Astrocyte (in vitro differentiated cells and primary cell): ENCODE measurements around the gene PPM1L. TPM values are rescaled to one million over a fixed set of nuclear protein-coding genes. Genes with fewer than 3 reads are reported as not detected.

Experiments used
- DNase-seq: peaks from one replicate; pipeline ENCODE4 v3.0.0-alpha.2; 2010; ENCODE audit warnings: low read depth
- FAIRE-seq: peaks from 2 replicates; lab custom pipeline; 2011; peaks lifted over from hg19 to GRCh38; lab: Jason Lieb, UNC
- H2AFZ ChIP-seq: 2 replicates; pipeline ENCODE4 v1.6.0; 2012; ENCODE audit warnings: low read depth, low read length, inconsistent platforms
- H3K27ac ChIP-seq: 2 replicates; pipeline ENCODE4 v1.5.1; 2011; ENCODE audit warnings: low read depth, low read length, inconsistent platforms
- H3K27me3 ChIP-seq: 2 replicates; pipeline ENCODE4 v1.6.0; 2011; ENCODE audit warnings: low read length, inconsistent platforms; ENCODE audit not compliant: insufficient read depth
- H3K36me3 ChIP-seq: 2 replicates; pipeline ENCODE4 v1.5.1; 2011; ENCODE audit warnings: low read length, inconsistent platforms; ENCODE audit not compliant: insufficient read depth
- H3K4me1 ChIP-seq: 2 replicates; pipeline ENCODE4 v1.5.1; 2011; ENCODE audit warnings: low read length, inconsistent platforms; ENCODE audit not compliant: insufficient read depth
- H3K4me2 ChIP-seq: 2 replicates; pipeline ENCODE4 v1.6.0; 2012; ENCODE audit warnings: low read length, inconsistent platforms
- H3K4me3 ChIP-seq: 2 replicates; pipeline ENCODE4 v1.5.1; 2011; ENCODE audit warnings: low read depth, mild to moderate bottlenecking, low read length, inconsistent platforms; ENCODE audit not compliant: insufficient read depth
- H3K79me2 ChIP-seq: 2 replicates; pipeline ENCODE4 v1.6.0; 2012; ENCODE audit warnings: mild to moderate bottlenecking, low read length, inconsistent platforms; ENCODE audit not compliant: insufficient read depth
- H3K9ac ChIP-seq: 2 replicates; pipeline ENCODE4 v1.6.0; 2012; ENCODE audit warnings: mild to moderate bottlenecking, low read length, inconsistent platforms
- H3K9me3 ChIP-seq: 2 replicates; pipeline ENCODE4 v1.5.1; 2012; ENCODE audit warnings: low read depth, mild to moderate bottlenecking, low read length, inconsistent platforms; ENCODE audit not compliant: insufficient read depth
- H4K20me1 ChIP-seq: 2 replicates; pipeline ENCODE4 v1.6.0; 2012; ENCODE audit warnings: low read length, inconsistent platforms; ENCODE audit not compliant: insufficient read depth
- H3K27ac Mint-ChIP-seq: one replicate; pipeline ENCODE4 v1.8.0; 2021; ENCODE audit warnings: mild to moderate bottlenecking, mixed read lengths; ENCODE audit not compliant: unreplicated experiment
- H3K27me3 Mint-ChIP-seq: one replicate; pipeline ENCODE4 v1.8.0; 2021; ENCODE audit warnings: low read depth, mixed read lengths; ENCODE audit not compliant: unreplicated experiment
- H3K36me3 Mint-ChIP-seq: one replicate; pipeline ENCODE4 v1.8.0; 2021; ENCODE audit warnings: low read depth, mixed read lengths; ENCODE audit not compliant: unreplicated experiment
- H3K4me1 Mint-ChIP-seq: one replicate; pipeline ENCODE4 v1.8.0; 2021; ENCODE audit warnings: low read depth, mixed read lengths; ENCODE audit not compliant: unreplicated experiment
- H3K4me3 Mint-ChIP-seq: one replicate; pipeline ENCODE4 v1.8.0; 2021; ENCODE audit warnings: mild to moderate bottlenecking, moderate library complexity, mixed read lengths; ENCODE audit not compliant: unreplicated experiment
- H3K9me3 Mint-ChIP-seq: one replicate; pipeline ENCODE4 v1.8.0; 2021; ENCODE audit warnings: mild to moderate bottlenecking, mixed read lengths; ENCODE audit not compliant: unreplicated experiment
- CTCF ChIP-seq: IDR thresholded peaks from 2 replicates; pipeline ENCODE4 v1.5.1; 2011; ENCODE audit warnings: low read depth, mild to moderate bottlenecking, inconsistent platforms, low read length, moderate library complexity; ENCODE audit not compliant: insufficient read depth
- EZH2 ChIP-seq: IDR thresholded peaks from 2 replicates; pipeline ENCODE4 v1.6.1; 2012; ENCODE audit warnings: mild to moderate bottlenecking, low read length, inconsistent platforms; ENCODE audit not compliant: insufficient read depth
- total RNA-seq: library from RNA; stranded (reverse); gene quantifications from 2 replicates; pipeline ENCODE4 v1.2.1, GENCODE V29; 2021

Gene PPM1L
- total RNA-seq, 1 donor from 2014 or later: 6.3 TPM

- no peaks in the 10 kb centered on the region for H3K27me3 Mint-ChIP-seq
- H3K9ac ChIP-seq: no peak overlapping the region
- no peak overlapping the region for H3K4me2 ChIP-seq
- no peak for TF ChIP-seq EZH2
- TF ChIP-seq CTCF: no peak
- no peak overlapping the region for H3K4me3 Mint-ChIP-seq
- no peak overlapping the region for H2AFZ ChIP-seq
- no peaks in the 10 kb centered on the region for H3K9me3 Mint-ChIP-seq
- no peaks in the 10 kb centered on the region for H3K36me3 Mint-ChIP-seq
- H3K9me3 ChIP-seq: no peaks in the 10 kb centered on the region
- no peak overlapping the region for H3K27ac ChIP-seq
- no peak overlapping the region for H3K27ac Mint-ChIP-seq
- H3K36me3 ChIP-seq: no peaks in the 10 kb centered on the region
- no peaks in the 10 kb centered on the region for H4K20me1 ChIP-seq
- H3K79me2 ChIP-seq: no peaks in the 10 kb centered on the region
- DNase-seq (peak; percentile 9), FAIRE-seq (no peak)
- no peaks in the 10 kb centered on the region for H3K4me1 Mint-ChIP-seq
- H3K27me3 ChIP-seq: no peaks in the 10 kb centered on the region
- no peaks in the 10 kb centered on the region for H3K4me1 ChIP-seq
- H3K4me3 ChIP-seq: no peak overlapping the region
These were observed 194.5 kb downstream of the PPM1L start for GRCh38 chr3:160950542-160950941.

GRCh38 chr3:160950954-160951353 lies 194.9 kb downstream of the PPM1L start:
- no peak overlapping the region for H3K4me3 Mint-ChIP-seq
- TF ChIP-seq EZH2 (no peak), CTCF (no peak)

GRCh38 chr3:160951642-160952487 lies 195.8 kb downstream of the PPM1L start:
- H3K4me2 ChIP-seq: no peak overlapping the region
- H3K36me3 Mint-ChIP-seq: no peaks in the 10 kb centered on the region
- no peaks in the 10 kb centered on the region for H3K9me3 Mint-ChIP-seq
- no peaks in the 10 kb centered on the region for H3K4me1 ChIP-seq
- no peaks in the 10 kb centered on the region for H3K79me2 ChIP-seq
- no peaks in the 10 kb centered on the region for H3K9me3 ChIP-seq
- FAIRE-seq: no peak
- no peak overlapping the region for H3K4me3 Mint-ChIP-seq
- H4K20me1 ChIP-seq: no peaks in the 10 kb centered on the region
- DNase-seq: no peak
- no peak overlapping the region for H2AFZ ChIP-seq
- no peak overlapping the region for H3K9ac ChIP-seq
- no peaks in the 10 kb centered on the region for H3K27me3 ChIP-seq
- H3K4me3 ChIP-seq: no peak overlapping the region
- no peak overlapping the region for H3K27ac Mint-ChIP-seq
- no peak overlapping the region for H3K27ac ChIP-seq
- TF ChIP-seq EZH2 (no peak), CTCF (no peak)
- H3K27me3 Mint-ChIP-seq: no peaks in the 10 kb centered on the region
- no peaks in the 10 kb centered on the region for H3K36me3 ChIP-seq
- H3K4me1 Mint-ChIP-seq: no peaks in the 10 kb centered on the region

More at GRCh38 chr3:160950954-160951353, 194.9 kb downstream of the PPM1L start:
- H3K4me2 ChIP-seq: no peak overlapping the region
- no peaks in the 10 kb centered on the region for H3K4me1 Mint-ChIP-seq
- H3K4me1 ChIP-seq: no peaks in the 10 kb centered on the region
- FAIRE-seq (no peak), DNase-seq (no peak)
- no peak overlapping the region for H3K27ac Mint-ChIP-seq
- no peaks in the 10 kb centered on the region for H3K36me3 ChIP-seq
- H3K9me3 Mint-ChIP-seq: no peaks in the 10 kb centered on the region
- no peak overlapping the region for H3K9ac ChIP-seq
- H3K36me3 Mint-ChIP-seq: no peaks in the 10 kb centered on the region
- no peak overlapping the region for H3K27ac ChIP-seq
- no peak overlapping the region for H3K4me3 ChIP-seq
- H3K27me3 Mint-ChIP-seq: no peaks in the 10 kb centered on the region
- no peak overlapping the region for H2AFZ ChIP-seq
- no peaks in the 10 kb centered on the region for H4K20me1 ChIP-seq
- no peaks in the 10 kb centered on the region for H3K9me3 ChIP-seq
- no peaks in the 10 kb centered on the region for H3K27me3 ChIP-seq
- H3K79me2 ChIP-seq: no peaks in the 10 kb centered on the region
